ENCODE measurements around the gene DIPK1B.

- no peak for TF ChIP-seq POLR2A (IDR thresholded peaks at IDR 0.05)
- no peak for TF ChIP-seq CTCF (IDR thresholded peaks at IDR 0.05)
These were observed 26.4 kb upstream of the DIPK1B start for GRCh38 chr9:136685790-136686533.
